ENCODE data around the gene ASPM.

DNA sequence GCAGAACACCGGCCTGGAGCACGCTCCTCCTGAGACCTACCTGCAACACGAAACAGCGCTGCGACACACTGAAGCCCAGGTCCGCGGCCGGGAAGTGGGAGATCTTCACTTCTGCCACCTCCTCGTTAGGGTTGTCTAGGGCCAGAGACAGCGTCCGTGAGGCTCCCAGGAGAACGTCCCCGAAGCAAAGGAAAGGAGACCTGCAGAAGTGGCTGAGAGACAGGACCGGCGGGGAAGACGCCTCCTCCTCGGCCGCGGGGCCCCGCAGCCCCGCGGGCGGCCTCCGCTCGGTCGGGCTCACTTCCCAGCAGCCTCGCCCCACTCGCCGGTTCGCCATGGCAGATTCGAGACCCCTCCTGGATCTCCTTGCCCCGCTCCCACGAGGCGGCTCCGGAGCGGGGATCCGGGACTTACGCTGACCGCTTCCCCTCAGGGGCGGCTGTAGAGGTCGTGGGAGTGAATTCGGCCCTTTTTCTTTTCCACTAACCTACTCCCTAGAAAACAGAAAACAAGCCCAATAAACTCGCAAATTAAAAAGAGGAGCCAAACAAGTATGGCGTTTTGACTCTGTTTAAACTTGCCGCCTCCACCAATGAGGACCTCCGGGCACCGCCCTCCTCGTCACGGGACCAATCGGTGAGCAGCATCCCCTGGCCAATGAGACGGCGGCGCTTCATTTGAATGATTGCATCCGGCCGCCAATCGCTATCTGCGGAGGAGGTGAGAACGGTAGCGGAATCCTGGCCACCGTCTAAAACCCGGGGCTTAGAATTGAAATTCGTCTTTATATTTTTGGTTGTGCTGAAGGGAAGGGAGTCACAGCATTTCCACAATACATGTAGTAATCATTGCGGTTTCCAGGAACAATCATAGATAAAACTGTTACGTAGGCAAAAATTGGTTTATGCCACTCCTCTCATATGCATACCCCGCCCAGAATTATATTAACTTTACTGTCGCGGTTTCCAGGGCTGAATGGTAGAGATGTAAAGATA, at the start of gene ASPM:
- TF ChIP-seq, protein P1, sequence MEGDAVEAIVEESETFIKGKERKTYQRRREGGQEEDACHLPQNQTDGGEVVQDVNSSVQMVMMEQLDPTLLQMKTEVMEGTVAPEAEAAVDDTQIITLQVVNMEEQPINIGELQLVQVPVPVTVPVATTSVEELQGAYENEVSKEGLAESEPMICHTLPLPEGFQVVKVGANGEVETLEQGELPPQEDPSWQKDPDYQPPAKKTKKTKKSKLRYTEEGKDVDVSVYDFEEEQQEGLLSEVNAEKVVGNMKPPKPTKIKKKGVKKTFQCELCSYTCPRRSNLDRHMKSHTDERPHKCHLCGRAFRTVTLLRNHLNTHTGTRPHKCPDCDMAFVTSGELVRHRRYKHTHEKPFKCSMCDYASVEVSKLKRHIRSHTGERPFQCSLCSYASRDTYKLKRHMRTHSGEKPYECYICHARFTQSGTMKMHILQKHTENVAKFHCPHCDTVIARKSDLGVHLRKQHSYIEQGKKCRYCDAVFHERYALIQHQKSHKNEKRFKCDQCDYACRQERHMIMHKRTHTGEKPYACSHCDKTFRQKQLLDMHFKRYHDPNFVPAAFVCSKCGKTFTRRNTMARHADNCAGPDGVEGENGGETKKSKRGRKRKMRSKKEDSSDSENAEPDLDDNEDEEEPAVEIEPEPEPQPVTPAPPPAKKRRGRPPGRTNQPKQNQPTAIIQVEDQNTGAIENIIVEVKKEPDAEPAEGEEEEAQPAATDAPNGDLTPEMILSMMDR (IDR thresholded peaks at IDR 0.05; ENCODE audit: low read length) = no peak
- TF ChIP-seq EZH2 (optimal IDR thresholded peaks at IDR 0.05; ENCODE audit: low read depth, low read length) (no peak), EZH2phosphoT487 (IDR thresholded peaks at IDR 0.05; ENCODE audit: low read length) (no peak)
